Fibroblast of lung (primary cell): ENCODE results near the gene GPR25. TPM values are rescaled to one million over a fixed set of nuclear protein-coding genes. Genes with fewer than 3 reads are reported as not detected.

Source experiments
- DNase-seq, 2 donors: peaks; one replicate each; pipeline versions ENCODE4 v3.0.0 to v3.0.0-alpha.2; 2010; ENCODE audit warnings: low read depth in 2 of 2
- H2AFZ ChIP-seq: 2 replicates; pipeline ENCODE4 v1.5.1; 2012; ENCODE audit warnings: low read length, control low read depth, inconsistent platforms
- H3K27ac ChIP-seq: 2 replicates; pipeline ENCODE4 v1.5.1; 2011; ENCODE audit warnings: low read length, control low read depth; ENCODE audit not compliant: insufficient read depth
- H3K27me3 ChIP-seq: 2 replicates; pipeline ENCODE4 v1.5.1; 2011; ENCODE audit warnings: mild to moderate bottlenecking, low read length; ENCODE audit not compliant: control insufficient read depth, insufficient read depth
- H3K36me3 ChIP-seq: 2 replicates; pipeline ENCODE4 v1.5.1; 2011; ENCODE audit warnings: low read length; ENCODE audit not compliant: control insufficient read depth, insufficient read depth
- H3K4me1 ChIP-seq: 2 replicates; pipeline ENCODE4 v1.5.1; 2011; ENCODE audit warnings: low read length; ENCODE audit not compliant: control insufficient read depth, insufficient read depth; ENCODE audit errors: extremely low read depth
- H3K4me2 ChIP-seq: 2 replicates; pipeline ENCODE4 v1.5.1; 2011; ENCODE audit warnings: low read length, control low read depth; ENCODE audit not compliant: insufficient read depth; ENCODE audit errors: extremely low read depth
- H3K4me3 ChIP-seq, 4 experiments: fragments of 200-600 bp in 1 of 4; sonication (generic) in 1 of 4; replicated peaks in 1 of 4; 2 replicates each; pipeline ENCODE4 v1.5.1; 2011 to 2016; ENCODE audit warnings: low read length in 4 of 4, low read depth in 3 of 4, mild to moderate bottlenecking in 3 of 4, control low read depth in 2 of 4, inconsistent platforms in 1 of 4, mixed read lengths in 1 of 4; ENCODE audit not compliant: insufficient read depth in 1 of 4; ENCODE audit errors: control extremely low read depth in 1 of 4
- H3K79me2 ChIP-seq: 2 replicates; pipeline ENCODE4 v1.5.1; 2012; ENCODE audit warnings: mild to moderate bottlenecking, low read length, inconsistent platforms; ENCODE audit not compliant: control insufficient read depth, insufficient read depth
- H3K9ac ChIP-seq: 2 replicates; pipeline ENCODE4 v1.5.1; 2011; ENCODE audit warnings: mild to moderate bottlenecking, low read length, control low read depth; ENCODE audit not compliant: insufficient read depth
- H3K9me3 ChIP-seq: 2 replicates; pipeline ENCODE4 v1.5.1; 2012; ENCODE audit warnings: low read depth, low read length; ENCODE audit not compliant: control insufficient read depth, insufficient read depth
- H4K20me1 ChIP-seq: 2 replicates; pipeline ENCODE4 v1.5.1; 2011; ENCODE audit warnings: low read length; ENCODE audit not compliant: control insufficient read depth, insufficient read depth; ENCODE audit errors: extremely low read depth
- CTCF ChIP-seq, 2 donors: IDR thresholded peaks in 1 of 2; conservative IDR thresholded peaks in 1 of 2; 1 replicate in 1 of 2; 2 replicates in 1 of 2; pipeline ENCODE4 v1.5.1; 2011 to 2012; ENCODE audit warnings: low read length in 2 of 2, control low read depth in 1 of 2, inconsistent platforms in 1 of 2, low read depth in 1 of 2, mild to moderate bottlenecking in 1 of 2
- EZH2 ChIP-seq: IDR thresholded peaks from 2 replicates; pipeline ENCODE4 v1.5.1; 2012; ENCODE audit warnings: low read length, control low read depth, mild to moderate bottlenecking; ENCODE audit errors: missing control alignments
- polyA plus RNA-seq, 2 donors: library from polyadenylated mRNA; depleted of rRNA in 1 of 2; stranded (reverse) in 1 of 2; unstranded in 1 of 2; fragments of >200 nt; gene quantifications; 2 replicates each; pipeline ENCODE4 v1.2.1, GENCODE V29; 2011 to 2012; ENCODE audit warnings: missing spikeins in 1 of 2
- total RNA-seq: library from RNA; depleted of rRNA; stranded (reverse); fragments of >200 nt; gene quantifications from 2 replicates; pipeline ENCODE4 v1.2.1, GENCODE V29; 2014

The GPR25 gene
- total and polyA plus RNA-seq, 2 donors (not counting 1 experiment from before 2014, with no cell fraction given): not detected

- no peaks in the 10 kb centered on the region for H4K20me1 ChIP-seq
- H3K27me3 ChIP-seq: peaks cover 2% of the 10 kb centered on the region
- no peak overlapping the region for H3K9ac ChIP-seq
- no peak overlapping the region for H2AFZ ChIP-seq
- H3K27ac ChIP-seq: no peak overlapping the region
- H3K4me3 ChIP-seq: no peak overlapping the region
- no peak overlapping the region for H3K4me2 ChIP-seq
- H3K9me3 ChIP-seq: no peaks in the 10 kb centered on the region
- H3K4me1 ChIP-seq: no peaks in the 10 kb centered on the region
- no peaks in the 10 kb centered on the region for H3K36me3 ChIP-seq
- TF ChIP-seq EZH2: no peak
- no peak for TF ChIP-seq CTCF (conservative IDR thresholded peaks at IDR 0.05 in 1 of 2, IDR thresholded peaks at IDR 0.05 in 1 of 2; ENCODE audit: low read depth in 1 of 2, low read length in 2 of 2)
- H3K79me2 ChIP-seq: no peaks in the 10 kb centered on the region
- no peak for DNase-seq
These were observed 44.6 kb downstream of the GPR25 start for GRCh38 chr1:200917291-200917817.

- Histone ChIP-seq H3K27me3 (peaks cover 2% of the 10 kb centered on the region), H3K4me3 (no peak overlapping the region), H3K36me3 (no peaks in the 10 kb centered on the region), H4K20me1 (no peaks in the 10 kb centered on the region), H3K27ac (no peak overlapping the region), H3K4me1 (no peaks in the 10 kb centered on the region), H3K79me2 (no peaks in the 10 kb centered on the region), H3K9ac (no peak overlapping the region), H2AFZ (no peak overlapping the region), H3K9me3 (no peaks in the 10 kb centered on the region), H3K4me2 (no peak overlapping the region)
- TF ChIP-seq EZH2: no peak
- TF ChIP-seq CTCF (conservative IDR thresholded peaks at IDR 0.05 in 1 of 2, IDR thresholded peaks at IDR 0.05 in 1 of 2; ENCODE audit: low read depth in 1 of 2, low read length in 2 of 2): no peak
- no peak for DNase-seq
These were observed 45.2 kb downstream of the GPR25 start for GRCh38 chr1:200918006-200918405.

GRCh38 chr1:200919386-200919785 lies 46.6 kb downstream of the GPR25 start:
- no peaks in the 10 kb centered on the region for H3K9me3 ChIP-seq
- H3K79me2 ChIP-seq: no peaks in the 10 kb centered on the region
- no peaks in the 10 kb centered on the region for H3K4me1 ChIP-seq
- no peak for DNase-seq
- H3K4me2 ChIP-seq: no peak overlapping the region
- no peak overlapping the region for H2AFZ ChIP-seq
- no peak overlapping the region for H3K4me3 ChIP-seq
- no peak overlapping the region for H3K27ac ChIP-seq
- TF ChIP-seq CTCF (conservative IDR thresholded peaks at IDR 0.05 in 1 of 2, IDR thresholded peaks at IDR 0.05 in 1 of 2; ENCODE audit: low read depth in 1 of 2, low read length in 2 of 2) (no peak), EZH2 (no peak)
- no peaks in the 10 kb centered on the region for H3K36me3 ChIP-seq
- no peak overlapping the region for H3K9ac ChIP-seq
- no peaks in the 10 kb centered on the region for H4K20me1 ChIP-seq
- H3K27me3 ChIP-seq: peaks cover 2% of the 10 kb centered on the region
